Kidney tubule cell (primary cell): ENCODE data around the gene NDE1.
"Not testable (repeated sequence)": the region's sequence is repeated elsewhere in the genome, so short reads cannot be mapped to it uniquely, and the experiment has no call there.

ENCODE experiments used
- DNase-seq: peaks from one replicate; pipeline ENCODE4 v3.0.0-alpha.2; 2018; ENCODE audit warnings: low spot score

Gene NDE1

DNA sequence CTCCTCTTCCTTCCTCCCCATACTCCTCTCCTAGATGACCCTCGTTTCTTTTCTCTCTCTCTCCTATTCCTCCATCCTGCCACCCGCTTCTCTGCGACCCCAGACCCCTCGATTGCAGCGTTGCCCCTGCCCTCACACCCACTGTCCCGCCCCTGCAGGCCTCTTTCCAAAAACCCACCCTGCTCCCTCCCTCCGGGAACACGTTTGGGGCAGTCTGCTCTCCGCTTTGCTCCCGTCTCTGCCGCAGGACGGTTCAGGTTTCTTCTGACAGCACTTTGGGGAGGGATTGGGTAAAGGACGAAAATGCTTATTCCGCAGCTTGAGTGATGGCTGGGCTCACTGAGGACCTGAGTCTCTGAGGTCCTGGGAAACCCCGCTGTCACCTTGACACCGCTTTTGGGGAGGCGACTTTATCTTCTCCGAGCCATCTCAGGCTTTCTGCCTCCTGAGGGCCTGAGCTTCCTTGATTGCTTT, 690 bp downstream of the NDE1 start:
- peak; percentile 9 for DNase-seq

DNA sequence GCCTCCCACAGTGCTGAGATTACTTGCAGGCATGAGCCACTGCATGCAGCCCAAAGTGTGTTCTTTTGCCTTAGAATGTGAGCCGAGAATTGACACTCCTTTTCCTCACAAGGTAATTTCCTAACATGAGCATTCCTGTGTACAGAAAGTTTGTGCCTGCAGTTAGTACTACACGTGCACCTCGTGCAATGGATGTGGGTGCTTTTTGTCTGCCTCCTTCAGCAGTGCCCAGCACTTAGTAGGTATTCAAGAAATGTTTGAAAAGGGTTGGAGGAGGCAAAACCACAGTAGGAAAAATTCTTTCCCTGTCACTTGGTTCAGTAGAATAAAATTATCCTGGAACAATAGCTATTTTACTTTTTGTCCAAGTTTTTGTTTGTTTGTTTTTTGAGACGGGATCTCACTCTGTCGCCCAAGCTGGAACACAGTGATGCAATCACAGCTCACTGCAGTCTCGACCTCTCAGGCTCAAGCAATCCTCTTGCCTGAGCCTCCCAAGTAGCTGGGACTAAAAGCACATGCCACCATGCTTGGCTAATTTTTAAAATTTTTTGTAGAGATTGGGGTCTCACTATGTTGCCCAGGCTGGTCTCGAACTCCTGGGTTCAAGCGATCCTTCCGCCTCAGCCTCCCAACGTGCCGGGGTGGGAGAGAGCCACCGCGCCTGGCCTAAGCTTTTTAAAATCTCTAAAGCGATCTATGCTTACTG, 2.4 kb downstream of the NDE1 start:
- DNase-seq, result no peak

DNA sequence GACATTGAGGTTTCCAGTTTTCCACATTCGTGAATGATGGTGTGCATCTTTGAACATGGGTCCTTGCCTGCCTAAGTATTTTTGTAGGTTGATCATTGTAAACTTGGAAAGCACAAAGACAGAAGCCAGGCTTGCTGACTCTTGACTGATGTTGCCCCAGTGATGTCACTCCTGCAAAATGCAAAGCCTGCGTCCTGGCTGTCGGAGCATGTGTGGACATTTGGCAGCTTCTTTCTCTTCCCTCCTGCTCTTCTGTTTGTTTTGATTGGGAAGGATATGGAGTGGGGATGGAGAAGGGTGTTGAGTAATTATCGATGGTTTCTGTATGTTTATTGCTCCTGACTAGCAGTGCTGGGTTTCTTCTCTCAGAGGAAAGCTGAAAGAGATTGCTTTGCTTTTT, 3.2 kb downstream of the NDE1 start:
- DNase-seq, result peak; percentile 17

DNA sequence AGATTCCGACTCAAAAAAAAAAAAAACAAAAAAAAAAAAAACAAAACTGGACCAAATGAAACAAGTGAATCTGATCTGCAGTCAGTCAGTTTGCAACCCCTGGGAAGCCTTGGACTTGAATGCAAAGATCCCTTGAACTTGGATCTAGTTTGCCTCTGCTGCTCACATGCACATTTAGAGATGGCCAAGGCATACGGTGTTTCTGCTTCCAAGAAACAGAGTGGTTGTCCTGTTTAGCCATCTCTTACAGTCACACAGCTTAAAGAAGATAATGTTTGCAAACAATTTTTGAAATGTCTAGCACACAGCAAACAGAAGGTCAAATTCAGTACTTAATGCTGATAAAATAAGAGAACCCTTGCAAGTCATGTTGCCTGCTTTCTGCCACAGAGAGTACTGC, 4.5 kb downstream of the NDE1 start:
- no peak for DNase-seq

DNA sequence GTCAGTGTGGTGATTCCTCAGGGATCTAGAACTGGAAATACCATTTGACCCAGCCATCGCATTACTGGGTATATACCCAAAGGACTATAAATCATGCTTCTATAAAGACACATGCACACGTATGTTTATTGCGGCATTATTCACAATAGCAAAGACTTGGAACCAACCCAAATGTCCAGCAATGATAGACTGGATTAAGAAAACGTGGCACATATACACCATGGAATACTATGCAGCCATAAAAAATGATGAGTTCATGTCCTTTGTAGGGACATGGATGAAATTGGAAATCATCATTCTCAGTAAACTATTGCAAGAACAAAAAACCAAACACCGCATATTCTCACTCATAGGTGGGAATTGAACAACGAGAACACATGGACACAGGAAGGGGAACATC, 5.5 kb downstream of the NDE1 start:
- not testable (repeated sequence) for DNase-seq

DNA sequence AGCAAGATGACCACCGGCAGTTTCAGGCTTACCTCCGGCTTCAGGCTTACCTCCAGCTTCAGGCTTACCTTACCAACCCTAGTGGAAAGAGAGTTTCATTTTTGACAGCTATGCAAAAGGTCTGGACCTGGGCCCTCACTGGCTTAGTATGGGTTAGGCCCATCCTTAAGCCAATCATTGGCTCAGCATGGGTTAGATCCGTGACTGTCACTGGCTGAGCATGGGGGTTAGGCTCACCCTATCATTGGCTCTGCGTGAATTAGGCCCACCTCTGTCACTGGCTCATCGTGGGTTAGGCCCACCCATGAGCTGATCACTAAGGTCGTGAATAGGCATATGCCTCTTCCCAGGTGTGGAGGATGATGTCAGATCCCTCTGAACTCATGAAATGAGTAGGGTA, 8.1 kb downstream of the NDE1 start:
- DNase-seq, result no peak

DNA sequence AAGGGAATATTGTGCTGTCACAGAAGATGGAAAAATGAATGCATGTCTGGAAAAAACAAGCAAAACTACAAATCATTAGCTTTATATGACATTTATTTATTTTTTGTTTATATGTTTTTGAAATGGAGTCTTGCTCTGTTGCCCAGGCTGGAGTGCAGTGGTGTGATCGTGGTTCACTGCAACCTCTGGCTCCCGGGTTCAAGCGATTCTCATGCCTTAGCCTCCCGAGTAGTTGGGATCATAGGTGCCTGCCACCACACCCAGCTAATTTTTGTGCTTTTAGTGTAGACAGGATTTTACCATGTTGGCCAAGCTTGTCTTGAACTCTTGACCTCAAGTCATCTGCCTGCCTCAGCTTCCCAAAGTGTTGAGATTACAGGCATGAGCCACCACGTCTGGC, 8.5 kb downstream of the NDE1 start:
- DNase-seq, result no peak

DNA sequence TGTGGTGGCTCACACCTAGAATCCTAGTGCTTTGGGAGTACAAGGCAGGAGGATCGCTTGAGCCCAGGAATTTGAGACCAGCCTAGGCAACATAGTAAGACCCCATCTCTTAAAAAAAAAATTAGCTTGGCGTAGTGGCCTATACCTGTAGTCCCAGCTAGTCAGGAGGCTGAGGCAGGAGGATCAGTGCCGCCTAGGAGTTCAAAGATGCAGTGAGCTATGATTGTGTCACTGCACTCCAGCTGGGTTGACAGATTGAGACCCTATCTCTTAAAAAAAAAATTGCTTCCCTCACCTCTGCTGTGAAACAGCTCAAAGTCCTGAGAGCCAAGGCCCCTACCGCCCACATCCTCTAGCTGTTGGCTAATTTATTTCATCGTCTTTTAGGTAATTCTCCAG, 10.2 kb downstream of the NDE1 start:
- DNase-seq, result no peak

DNA sequence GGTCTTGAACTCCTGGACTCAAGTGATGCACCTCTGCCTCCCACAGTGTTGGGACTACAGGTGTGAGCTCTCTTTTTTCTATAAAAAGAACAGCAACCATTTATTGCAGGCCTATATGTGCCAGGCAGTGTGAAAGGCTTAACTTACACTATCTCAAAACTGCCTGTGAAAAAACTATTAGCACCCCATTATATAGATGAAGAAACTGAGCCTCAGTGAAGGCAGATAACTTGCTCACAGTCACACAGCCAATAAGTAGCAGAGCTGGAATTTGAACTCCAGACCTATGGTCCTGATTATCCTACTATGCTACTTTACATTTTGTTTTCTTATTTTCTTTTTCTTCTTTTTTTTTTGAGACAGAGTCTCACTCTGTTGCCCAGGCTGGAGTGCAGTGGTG, 15.1 kb downstream of the NDE1 start:
- DNase-seq, result no peak

DNA sequence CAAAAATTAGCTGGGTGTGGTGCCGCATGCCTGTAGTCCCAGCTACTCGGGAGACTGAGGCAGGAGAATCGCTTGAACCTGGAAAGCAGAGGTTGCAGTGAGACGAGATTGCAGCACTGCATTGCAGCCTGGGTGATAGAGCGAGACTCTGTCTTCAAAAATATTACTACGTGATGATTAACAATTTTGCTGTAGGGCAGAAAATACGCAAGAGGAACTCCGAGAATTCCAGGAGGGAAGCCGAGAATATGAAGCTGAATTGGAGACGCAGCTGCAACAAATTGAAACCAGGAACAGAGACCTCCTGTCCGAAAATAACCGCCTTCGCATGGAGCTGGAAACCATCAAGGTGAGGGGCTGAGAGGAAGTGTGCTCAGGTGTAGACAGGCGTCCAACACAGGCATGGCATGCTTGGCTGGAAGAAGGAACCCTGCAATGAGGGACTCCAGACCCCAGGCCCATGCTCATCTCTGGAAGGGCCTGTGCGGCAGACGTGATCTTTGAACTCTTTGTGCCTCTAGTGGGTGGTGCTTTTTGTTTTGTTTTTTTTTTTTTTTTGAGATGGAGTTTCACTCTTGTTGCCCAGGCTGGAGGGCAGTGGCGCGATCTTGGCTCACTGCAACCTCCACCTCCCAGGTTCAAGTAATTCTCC, 17.2 kb downstream of the NDE1 start:
- DNase-seq, result no peak

DNA sequence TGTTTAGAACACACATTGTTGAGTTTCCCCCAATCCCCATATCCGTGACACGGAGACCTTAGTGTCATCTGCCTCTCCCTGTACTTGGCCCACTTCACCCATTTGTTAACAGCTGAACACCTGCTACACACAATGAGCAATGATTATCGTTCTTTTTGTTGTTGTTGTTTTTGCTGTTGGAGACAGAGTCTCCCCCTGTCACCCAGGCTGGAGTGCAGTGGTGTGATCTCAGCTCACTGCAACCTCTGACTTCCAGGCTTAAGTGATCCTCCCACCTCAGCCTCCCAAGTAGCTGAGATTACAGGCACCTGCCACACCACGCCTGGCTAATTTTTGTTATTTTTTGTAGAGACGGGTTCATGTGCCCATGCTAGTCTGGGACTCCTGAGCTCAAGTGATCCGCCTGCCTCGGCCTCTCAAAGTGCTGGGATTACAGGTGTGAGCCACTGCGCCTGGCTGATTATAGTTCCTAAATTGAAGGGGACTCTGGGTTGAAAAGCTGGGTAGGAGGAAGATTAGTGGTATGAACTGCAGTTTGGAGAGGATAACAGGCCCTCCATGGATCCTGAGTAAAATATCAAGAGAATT, 21.6 kb downstream of the NDE1 start:
- DNase-seq, result no peak

DNA sequence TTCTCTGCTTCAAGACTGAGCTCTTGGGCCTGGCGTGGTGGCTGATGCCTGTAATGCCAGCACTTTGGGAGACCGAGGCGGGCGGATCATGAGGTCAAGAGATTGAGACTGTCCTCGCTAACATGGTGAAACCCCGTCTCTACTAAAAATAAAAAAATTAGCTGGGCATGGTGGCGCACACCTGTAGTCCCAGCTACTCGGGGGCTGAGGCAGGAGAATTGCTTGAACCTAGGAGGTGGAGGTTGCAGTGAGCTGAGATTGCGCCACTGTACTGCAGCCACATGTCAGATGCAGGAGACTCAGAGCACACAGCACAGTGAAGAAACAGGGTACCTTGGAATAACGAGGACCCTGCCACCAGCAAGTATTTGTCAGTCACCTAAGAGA, 22.1 kb downstream of the NDE1 start:
- not testable (repeated sequence) for DNase-seq

DNA sequence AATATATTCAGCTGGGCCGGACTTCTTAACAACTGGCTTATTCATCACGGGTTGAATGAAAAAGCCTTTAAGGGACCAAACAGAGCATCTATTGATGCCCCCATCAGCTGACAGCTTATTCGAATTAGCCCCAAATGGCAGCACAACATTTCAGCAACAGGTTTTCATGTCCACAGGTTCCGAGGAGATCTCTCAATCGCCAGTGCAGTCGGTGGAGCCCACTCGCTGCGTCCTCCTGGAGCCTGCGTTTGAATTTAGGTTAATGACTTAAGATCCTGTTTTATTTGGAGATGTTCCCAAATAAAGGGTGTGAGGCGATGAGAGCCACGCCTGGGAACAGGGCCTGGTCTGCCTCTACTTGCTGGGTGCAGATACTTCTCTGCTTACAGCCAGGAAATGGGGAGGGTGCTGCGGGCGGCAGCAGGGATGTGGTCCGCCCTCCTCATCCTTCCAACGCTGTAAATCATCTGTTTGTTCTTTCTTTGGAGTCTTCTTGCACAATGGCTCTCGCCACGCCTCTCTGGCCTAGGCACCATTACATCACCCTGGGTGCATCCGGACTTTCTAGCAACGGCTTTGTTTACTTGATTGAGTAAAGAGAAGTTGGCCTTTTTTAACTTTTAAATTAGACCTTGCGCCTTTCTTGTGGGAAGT, 22.6 kb downstream of the NDE1 start:
- peak; percentile 39 for DNase-seq

DNA sequence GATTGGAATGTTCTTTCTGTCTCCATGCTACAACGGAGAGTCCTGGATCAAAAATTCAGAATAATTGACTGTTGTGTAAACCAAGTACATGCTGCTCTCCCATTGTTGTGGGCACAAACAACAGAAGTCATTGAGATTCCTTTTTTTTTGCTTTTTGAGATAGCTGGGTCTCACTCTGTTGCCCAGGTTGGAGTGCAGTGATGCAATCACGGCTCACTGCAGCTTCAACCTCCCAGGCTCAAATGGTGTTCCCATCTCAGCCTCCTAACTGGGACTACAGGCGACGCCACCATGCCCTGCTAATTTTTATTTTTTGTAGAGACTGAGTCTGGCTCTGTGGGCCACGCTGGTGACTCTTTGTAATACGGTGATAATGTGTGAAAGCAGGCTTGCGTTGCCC, 24.5 kb downstream of the NDE1 start:
- DNase-seq, result no peak

DNA sequence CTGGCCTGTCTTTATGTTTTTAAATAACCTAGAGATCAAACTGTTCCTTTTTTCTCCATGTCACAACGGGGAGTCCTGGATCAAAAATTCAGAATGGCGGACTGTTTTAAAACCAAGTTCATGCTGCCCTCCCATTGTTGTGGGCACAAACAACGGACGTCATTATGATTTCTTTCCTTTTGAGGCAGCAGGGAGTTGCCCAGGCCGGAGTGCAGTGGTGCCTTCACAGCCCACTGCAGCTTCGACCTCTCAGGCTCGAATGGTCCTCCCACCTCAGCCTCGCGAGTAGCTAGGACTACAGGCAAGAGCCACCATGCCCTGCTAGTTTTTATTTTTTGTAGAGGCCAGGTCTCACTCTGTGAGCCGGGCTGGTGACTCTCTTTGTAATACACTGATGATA, 26.5 kb downstream of the NDE1 start:
- DNase-seq, result no peak

DNA sequence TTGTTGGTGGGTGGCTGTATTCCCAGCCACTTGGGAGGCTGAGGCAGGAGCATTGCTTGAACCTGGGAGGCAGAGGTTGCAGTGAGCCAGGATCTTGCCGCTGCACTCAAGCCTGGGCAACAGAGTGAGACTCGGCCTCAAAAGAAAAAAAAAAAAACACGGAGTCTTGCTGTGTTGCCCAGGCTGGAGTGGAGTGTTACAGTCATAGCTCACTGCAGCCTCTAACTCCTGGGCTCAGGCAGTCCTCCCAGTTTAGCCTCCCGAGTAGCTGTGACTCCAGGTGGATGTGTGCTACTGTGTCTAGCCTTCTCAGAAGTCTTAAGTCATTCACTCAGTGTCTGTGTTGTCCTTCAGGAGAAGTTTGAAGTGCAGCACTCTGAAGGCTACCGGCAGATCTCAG, 27.4 kb downstream of the NDE1 start:
- no peak for DNase-seq

DNA sequence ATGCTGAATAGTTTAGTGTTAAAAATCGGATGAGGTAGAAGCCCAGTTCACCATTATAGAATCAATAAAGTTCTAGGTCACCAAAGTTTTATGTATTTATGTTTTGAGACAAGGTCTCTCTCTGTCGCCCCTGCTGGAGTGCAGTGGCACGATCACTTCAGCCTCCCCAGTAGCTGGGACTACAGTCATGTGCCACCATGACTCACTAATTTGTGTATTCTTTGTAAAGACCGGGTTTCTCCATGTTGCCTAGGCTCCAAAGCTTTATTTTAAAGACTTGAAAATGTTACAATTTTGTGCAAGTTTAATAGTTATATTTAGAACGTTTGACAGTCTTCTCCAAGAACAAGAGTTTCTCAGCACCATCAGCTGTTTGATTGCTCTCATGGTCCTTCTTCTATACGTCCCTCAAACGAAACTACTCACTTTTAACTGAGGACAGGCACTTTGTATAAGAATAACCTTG, 32.1 kb downstream of the NDE1 start:
- peak; percentile 68 for DNase-seq

DNA sequence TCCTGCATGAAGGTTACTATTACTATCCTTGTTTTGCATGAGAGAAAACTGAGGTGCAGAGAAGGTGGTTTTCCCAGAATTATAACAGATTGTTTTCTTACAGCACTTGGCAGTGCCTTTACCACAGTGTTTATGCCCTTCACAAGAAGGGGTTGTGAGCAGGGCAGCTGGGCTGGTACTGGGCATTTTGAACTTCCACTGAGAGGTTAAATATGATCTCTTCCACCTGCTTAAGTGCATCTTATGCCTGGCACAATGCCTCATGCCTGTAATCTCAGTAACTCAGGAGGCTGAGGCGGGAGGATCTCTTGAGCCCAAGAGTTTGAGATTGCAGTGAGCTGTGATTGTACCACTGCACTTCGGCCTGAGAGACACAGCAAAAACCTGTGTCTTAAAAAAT, 36.2 kb downstream of the NDE1 start:
- no peak for DNase-seq

DNA sequence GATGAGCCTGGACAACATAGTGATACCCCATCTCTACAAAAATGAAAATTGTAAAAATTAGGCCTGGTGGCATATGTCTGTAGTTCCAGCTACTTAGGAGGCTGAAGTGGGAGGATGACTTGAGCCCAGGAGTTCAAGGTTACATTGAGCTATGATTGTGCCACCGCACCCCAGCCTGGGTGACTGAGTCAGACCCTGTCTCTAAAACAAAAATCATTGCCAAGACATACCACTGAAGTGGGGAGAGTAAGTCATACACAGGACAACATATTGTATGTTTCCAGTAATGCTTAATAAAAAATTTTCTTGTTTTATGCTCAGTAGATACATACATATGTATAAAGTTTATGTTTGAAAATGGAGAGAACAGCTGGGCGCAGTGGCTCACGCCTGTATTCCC, 39.2 kb downstream of the NDE1 start:
- DNase-seq, result no peak

DNA sequence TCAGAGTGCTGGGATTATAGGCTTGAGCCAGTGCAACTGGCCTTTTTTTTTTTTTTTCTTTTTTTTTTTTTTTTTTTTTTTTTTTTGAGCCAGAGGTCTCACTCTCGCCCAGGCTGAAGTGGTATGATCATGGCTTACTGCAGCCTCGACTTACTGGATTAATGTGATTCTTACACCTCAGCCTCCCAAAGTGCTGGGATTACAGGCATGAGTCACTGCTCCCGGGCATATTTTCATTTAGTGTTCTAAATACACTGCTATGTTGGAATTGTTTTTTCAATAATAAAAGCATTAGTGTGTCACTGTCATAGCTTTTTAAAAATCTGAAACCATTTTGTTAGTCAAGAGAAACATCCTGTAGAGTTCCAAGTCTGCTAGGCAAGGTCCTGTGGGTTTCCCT, 40.3 kb downstream of the NDE1 start:
- no peak for DNase-seq

DNA sequence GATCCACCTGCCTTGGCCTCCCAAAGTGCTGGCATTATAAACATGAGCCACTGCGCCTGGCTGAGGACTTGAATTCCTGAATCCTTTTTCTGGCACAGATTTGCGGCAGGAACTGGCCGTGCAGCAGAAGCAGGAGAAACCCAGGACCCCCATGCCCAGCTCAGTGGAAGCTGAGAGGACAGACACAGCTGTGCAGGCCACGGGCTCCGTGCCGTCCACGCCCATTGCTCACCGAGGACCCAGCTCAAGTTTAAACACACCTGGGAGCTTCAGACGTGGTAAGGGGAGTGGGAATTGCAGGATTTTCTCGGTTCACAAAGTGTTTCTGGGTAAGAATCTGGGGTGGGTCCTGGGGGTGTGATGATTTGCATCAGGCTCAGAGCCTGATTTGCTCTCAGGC, 41.0 kb downstream of the NDE1 start:
- no peak for DNase-seq

DNA sequence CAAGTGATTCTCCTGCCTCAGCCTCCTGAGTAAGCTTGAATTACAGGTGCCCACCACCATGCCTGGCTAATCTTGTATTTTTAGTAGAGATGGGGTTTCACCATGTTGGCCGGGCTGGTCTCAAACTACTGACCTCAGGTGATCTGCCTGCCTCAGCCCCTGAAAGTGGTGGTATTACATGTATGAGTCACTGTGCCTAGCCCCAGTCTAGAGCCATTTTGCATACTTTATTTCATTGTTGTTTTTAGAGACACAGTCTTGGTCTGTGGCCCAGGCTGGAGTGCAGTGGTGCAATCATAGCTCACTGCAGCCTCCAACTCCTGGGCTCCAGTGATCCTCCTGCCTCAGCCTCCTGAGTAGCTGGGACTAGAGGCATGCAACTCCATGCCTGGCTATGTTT, 42.5 kb downstream of the NDE1 start:
- DNase-seq, result not testable (repeated sequence)

DNA sequence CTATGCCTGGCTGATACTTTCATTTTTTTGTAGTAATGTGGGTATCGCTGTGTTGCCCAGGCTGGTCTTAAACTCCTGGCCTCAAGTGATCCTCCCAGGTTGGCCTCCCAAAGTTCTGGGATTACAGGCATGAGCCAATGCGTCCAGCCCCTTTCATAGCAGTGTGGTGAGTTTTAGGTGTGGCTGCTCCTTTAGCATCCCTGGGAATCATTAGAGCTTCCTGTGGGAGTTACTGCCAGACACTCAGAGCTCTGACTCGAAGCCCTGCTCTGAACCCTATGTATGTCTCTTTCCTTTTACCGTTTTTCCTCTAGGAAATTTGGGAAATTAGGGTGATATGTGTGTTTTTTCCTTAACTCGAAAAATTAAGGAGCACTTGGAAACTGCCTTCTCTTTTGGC, 44.5 kb downstream of the NDE1 start:
- no peak for DNase-seq
